A549 (cell line): ENCODE results near the gene ACO1. TPM values are rescaled to one million over a fixed set of nuclear protein-coding genes. Genes with fewer than 3 reads are reported as not detected.
A peak's percentile ranks its signal among the peaks of the same experiment; 100 is the strongest.

ENCODE experiments used
- ATAC-seq, 2 experiments: fragments of 200-7000 bp in 1 of 2; fragments of >200 bp in 1 of 2; cut with Nextera tagmentation in 1 of 2; cut with Tn5 transposase in 1 of 2; 3 replicates each; pipeline versions ENCODE4 v1.8.0 to v1.9.1; 2018 to 2020; ENCODE audit warnings: mild to moderate bottlenecking in 1 of 2, moderate library complexity in 1 of 2
- CTCF ChIA-PET: fragments of 300-600 bp; sonication (Branson Sonifier 250); formaldehyde crosslinking; extraction: SDS; loops from one replicate; lab custom pipeline; 2021; ENCODE audit warnings: antibody characterized with exemption, inconsistent platforms; lab: Yijun Ruan, JAX
- POLR2A ChIA-PET: fragments of 350-600 bp; formaldehyde crosslinking; extraction: SDS; loops from one replicate; lab custom pipeline; 2021; ENCODE audit warnings: antibody characterized with exemption, inconsistent platforms; lab: Yijun Ruan, JAX
- DNase-seq, 2 experiments: peaks; one replicate each; pipeline versions ENCODE4 v3.0.0 to v3.0.0-alpha.2; 2011 to 2016; ENCODE audit warnings: low read depth in 1 of 2, low spot score in 1 of 2
- FAIRE-seq: peaks from 2 replicates; lab custom pipeline; 2011; peaks lifted over from hg19 to GRCh38; lab: Jason Lieb, UNC
- H3K27ac ChIP-seq, 2 experiments: fragments of >200 bp; sonication (Bioruptor Twin); formaldehyde crosslinking; 3 replicates each; pipeline ENCODE4 v1.5.1; 2016 to 2017
- H3K4me1 ChIP-seq: fragments of >200 bp; sonication (Bioruptor Twin); formaldehyde crosslinking; 3 replicates; pipeline ENCODE4 v1.6.1; 2016
- H3K4me2 ChIP-seq: fragments of >200 bp; sonication (Bioruptor Twin); formaldehyde crosslinking; 3 replicates; pipeline ENCODE4 v1.6.1; 2016
- H3K4me3 ChIP-seq: fragments of >200 bp; sonication (Bioruptor Twin); formaldehyde crosslinking; 3 replicates; pipeline ENCODE4 v1.5.1; 2016
- H3K9me3 ChIP-seq: fragments of >200 bp; sonication (Bioruptor Twin); formaldehyde crosslinking; 3 replicates; pipeline ENCODE4 v1.6.1; 2016
- BCL3 ChIP-seq: fragments of >200 bp; sonication (Bioruptor Twin); formaldehyde crosslinking; IDR thresholded peaks from 3 replicates; pipeline ENCODE4 v1.6.1; 2016
- BHLHE40 ChIP-seq: IDR thresholded peaks from 2 replicates; pipeline ENCODE4 v1.6.1; 2012; ENCODE audit warnings: low read depth, low read length, inconsistent platforms
- CBX2 ChIP-seq: fragments of 200-600 bp; sonication (generic); IDR thresholded peaks from 2 replicates; pipeline ENCODE4 v1.6.1; 2016; ENCODE audit warnings: low read depth, mild to moderate bottlenecking, borderline replicate concordance
- CEBPB ChIP-seq, 2 experiments: fragments of >200 bp in 1 of 2; sonication (Bioruptor Twin) in 1 of 2; formaldehyde crosslinking in 1 of 2; IDR thresholded peaks; 2 replicates each; pipeline ENCODE4 v1.6.1; 2012 to 2016
- CHD2 ChIP-seq: fragments of 150-350 bp; IDR thresholded peaks from 2 replicates; pipeline ENCODE4 v1.6.1; 2014; ENCODE audit warnings: low read length; ENCODE audit not compliant: partially characterized antibody
- FOSB ChIP-seq: fragments of 250-450 bp; sonication (Bioruptor Pico); IDR thresholded peaks from 2 replicates; pipeline ENCODE4 v1.5.0; 2020; ENCODE audit warnings: mild to moderate bottlenecking, moderate library complexity
- HEYL ChIP-seq: fragments of 250-450 bp; sonication (Bioruptor Pico); IDR thresholded peaks from 2 replicates; pipeline ENCODE4 v1.8.0; 2021; ENCODE audit warnings: mild to moderate bottlenecking, moderate library complexity
- HOXA7 ChIP-seq: fragments of 250-450 bp; sonication (Bioruptor Pico); IDR thresholded peaks from 2 replicates; pipeline ENCODE4 v1.5.0; 2020; ENCODE audit warnings: mild to moderate bottlenecking, moderate library complexity
- HOXB13 ChIP-seq: fragments of 250-450 bp; sonication (Bioruptor Pico); IDR thresholded peaks from 2 replicates; pipeline ENCODE4 v1.5.0; 2020; ENCODE audit warnings: low read depth, mild to moderate bottlenecking, moderate library complexity
- KDM1A ChIP-seq: fragments of 200-600 bp; sonication (generic); IDR thresholded peaks from 2 replicates; pipeline ENCODE4 v1.6.1; 2016; ENCODE audit warnings: low read depth, mild to moderate bottlenecking
- KDM5A ChIP-seq: fragments of 200-600 bp; sonication (generic); IDR thresholded peaks from 2 replicates; pipeline ENCODE4 v1.6.1; 2016; ENCODE audit warnings: antibody characterized with exemption, mild to moderate bottlenecking
- MAX ChIP-seq: IDR thresholded peaks from 2 replicates; pipeline ENCODE4 v1.6.1; 2012
- NR3C1 ChIP-seq: fragments of >200 bp; sonication (Bioruptor Twin); formaldehyde crosslinking; IDR thresholded peaks from 3 replicates; pipeline ENCODE4 v1.6.1; 2017
- POLR2A ChIP-seq: IDR thresholded peaks from 2 replicates; pipeline ENCODE4 v1.6.1; 2012; ENCODE audit warnings: mild to moderate bottlenecking, low read length
- POLR2AphosphoS2 ChIP-seq: conservative IDR thresholded peaks from 2 replicates; pipeline ENCODE4 v1.6.1; 2012; ENCODE audit warnings: low read length, improper control_type of control experiment, inconsistent platforms
- RAD21 ChIP-seq, 2 experiments: fragments of >200 bp in 1 of 2; sonication (Bioruptor Twin) in 1 of 2; formaldehyde crosslinking in 1 of 2; IDR thresholded peaks in 1 of 2; conservative IDR thresholded peaks in 1 of 2; 2 replicates in 1 of 2; 3 replicates in 1 of 2; pipeline ENCODE4 v1.6.1; 2012 to 2018; ENCODE audit warnings: inconsistent platforms in 1 of 2
- RARB ChIP-seq: fragments of 250-450 bp; sonication (Bioruptor Pico); IDR thresholded peaks from 2 replicates; pipeline ENCODE4 v1.8.0; 2021; ENCODE audit warnings: mild to moderate bottlenecking, moderate library complexity
- RCOR1 ChIP-seq: fragments of 150-350 bp; IDR thresholded peaks from 2 replicates; pipeline ENCODE4 v1.6.1; 2014; ENCODE audit warnings: antibody characterized with exemption, low read length, low read depth
- SREBF2 ChIP-seq: fragments of 450-650 bp; IDR thresholded peaks from 2 replicates; pipeline ENCODE4 v1.6.1; 2014; ENCODE audit warnings: mild to moderate bottlenecking, moderate library complexity
- TFCP2L1 ChIP-seq: fragments of 250-450 bp; sonication (Bioruptor Pico); IDR thresholded peaks from 2 replicates; pipeline ENCODE4 v1.5.0; 2021; ENCODE audit warnings: mild to moderate bottlenecking
- ZC3H11A ChIP-seq: fragments of 450-650 bp; IDR thresholded peaks from 2 replicates; pipeline ENCODE4 v1.6.1; 2014; ENCODE audit warnings: antibody characterized with exemption, mild to moderate bottlenecking
- ZNF302 ChIP-seq: fragments of 250-450 bp; sonication (Bioruptor Pico); IDR thresholded peaks from 2 replicates; pipeline ENCODE4 v1.9.0; 2021; ENCODE audit warnings: inconsistent platforms, mild to moderate bottlenecking, moderate library complexity
- ZSCAN20 ChIP-seq: fragments of 250-450 bp; sonication (Bioruptor Pico); IDR thresholded peaks from 2 replicates; pipeline ENCODE4 v1.8.0; 2022; ENCODE audit warnings: mild to moderate bottlenecking, moderate library complexity
- WGBS: methylation state at CpG from one replicate; pipeline ENCODE4 v1.1.6; 2017; ENCODE audit errors: missing lambda C conversion rate; 5-methylcytosine and 5-hydroxymethylcytosine counted together
- polyA plus RNA-seq, 4 experiments: library from polyadenylated mRNA; depleted of rRNA in 3 of 4; stranded (reverse); fragments of >200 nt; fragmentation: RNase III in 1 of 4; extraction: RNeasy Plus Mini Kit Qiagen cat#74134 plus additional on column Dnase treatment in 1 of 4; gene quantifications; 2 replicates in 3 of 4; 3 replicates in 1 of 4; pipeline ENCODE4 v1.2.3, GENCODE V29; 2011 to 2017
- TF ChIP-seq, protein P1 (sequence below): fragments of >200 bp; sonication (Bioruptor Twin); formaldehyde crosslinking; IDR thresholded peaks from 3 replicates; pipeline ENCODE4 v1.5.1; 2016
- TF ChIP-seq, protein P2 (sequence below): fragments of >200 bp; sonication (Bioruptor Twin); formaldehyde crosslinking; IDR thresholded peaks from 2 replicates; pipeline ENCODE4 v1.6.1; 2016
- TF ChIP-seq, protein P3 (sequence below): IDR thresholded peaks from 2 replicates; pipeline ENCODE4 v1.6.1; 2012
- TF ChIP-seq, protein P4 (sequence below): fragments of 250-450 bp; sonication (Bioruptor Pico); IDR thresholded peaks from 2 replicates; pipeline ENCODE4 v1.5.0; 2021; ENCODE audit warnings: mild to moderate bottlenecking, moderate library complexity, borderline replicate concordance
- TF ChIP-seq, protein P5 (sequence below): fragments of 450-650 bp; IDR thresholded peaks from 2 replicates; pipeline ENCODE4 v1.6.1; 2014; ENCODE audit warnings: antibody characterized with exemption

Gene ACO1
- polyA plus RNA-seq, 2 of the 4 experiments (the other 2 are of a cell fraction), result 32.2 to 41.0 TPM

GRCh38 chr9:32385152-32385884 is 875 bp downstream of the ACO1 start (continued):
- TF ChIP-seq, protein P1, sequence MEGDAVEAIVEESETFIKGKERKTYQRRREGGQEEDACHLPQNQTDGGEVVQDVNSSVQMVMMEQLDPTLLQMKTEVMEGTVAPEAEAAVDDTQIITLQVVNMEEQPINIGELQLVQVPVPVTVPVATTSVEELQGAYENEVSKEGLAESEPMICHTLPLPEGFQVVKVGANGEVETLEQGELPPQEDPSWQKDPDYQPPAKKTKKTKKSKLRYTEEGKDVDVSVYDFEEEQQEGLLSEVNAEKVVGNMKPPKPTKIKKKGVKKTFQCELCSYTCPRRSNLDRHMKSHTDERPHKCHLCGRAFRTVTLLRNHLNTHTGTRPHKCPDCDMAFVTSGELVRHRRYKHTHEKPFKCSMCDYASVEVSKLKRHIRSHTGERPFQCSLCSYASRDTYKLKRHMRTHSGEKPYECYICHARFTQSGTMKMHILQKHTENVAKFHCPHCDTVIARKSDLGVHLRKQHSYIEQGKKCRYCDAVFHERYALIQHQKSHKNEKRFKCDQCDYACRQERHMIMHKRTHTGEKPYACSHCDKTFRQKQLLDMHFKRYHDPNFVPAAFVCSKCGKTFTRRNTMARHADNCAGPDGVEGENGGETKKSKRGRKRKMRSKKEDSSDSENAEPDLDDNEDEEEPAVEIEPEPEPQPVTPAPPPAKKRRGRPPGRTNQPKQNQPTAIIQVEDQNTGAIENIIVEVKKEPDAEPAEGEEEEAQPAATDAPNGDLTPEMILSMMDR, result no peak
- no peak for TF ChIP-seq SREBF2
- TF ChIP-seq, all 56 proteins: peak for 0

DNA sequence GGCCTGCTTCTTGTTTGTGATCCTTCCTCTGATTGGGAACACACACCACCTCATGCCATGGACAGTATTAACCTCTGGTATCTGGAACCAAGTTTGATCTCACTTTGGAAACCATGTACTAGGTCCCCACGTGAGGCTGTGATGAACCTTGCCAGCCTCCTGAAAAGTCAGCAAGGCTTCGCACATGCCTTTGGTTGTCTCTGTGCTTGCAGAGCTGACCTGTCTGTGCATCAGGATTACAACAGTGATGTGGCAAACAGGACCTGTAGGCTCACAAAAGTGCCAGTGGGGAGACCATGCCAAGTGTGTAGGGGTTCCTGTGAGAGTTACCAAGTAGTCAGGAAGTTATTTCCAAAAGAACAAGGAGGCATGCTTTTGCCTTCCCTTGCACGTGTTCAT is 1.4 kb downstream of the ACO1 start:
- CTCF ChIA-PET, result interaction anchor here (1.4 to 5.3 kb wide), 5 partner anchors 10 to 194 kb away, joined by 4 to 66 read pairs (median 22); partner anchors contain the start of gene NDUFB6
- ATAC-seq, result no peak
- Histone ChIP-seq H3K9me3 (no peaks in the 10 kb centered on the region), H3K4me1 (peaks cover 5% of the 10 kb centered on the region; the same call in 1 of the 3 replicates), H3K27ac (no peak overlapping the region), H3K4me2 (peak overlapping the region; percentile 95), H3K4me3 (no peak overlapping the region)
- WGBS, result 94% methylated on average over 3 of the region's 3 CpGs
- no peak for FAIRE-seq
- POLR2A ChIA-PET, result interaction anchor here (2.5 kb wide), 1 partner anchor 140 kb away, joined by 10 read pairs; the partner anchor contains the start of gene RIGI
- TF ChIP-seq ZC3H11A, result no peak
- no peak for TF ChIP-seq TFCP2L1 (CRISPR knock-in tag)
- TF ChIP-seq, protein P2, sequence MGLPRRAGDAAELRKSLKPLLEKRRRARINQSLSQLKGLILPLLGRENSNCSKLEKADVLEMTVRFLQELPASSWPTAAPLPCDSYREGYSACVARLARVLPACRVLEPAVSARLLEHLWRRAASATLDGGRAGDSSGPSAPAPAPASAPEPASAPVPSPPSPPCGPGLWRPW, result no peak
- TF ChIP-seq ZSCAN20 (CRISPR knock-in tag), result no peak
- no peak for TF ChIP-seq MAX
- TF ChIP-seq RARB (CRISPR knock-in tag), result no peak
- no peak for TF ChIP-seq HOXA7 (CRISPR knock-in tag)
- TF ChIP-seq, protein P3, sequence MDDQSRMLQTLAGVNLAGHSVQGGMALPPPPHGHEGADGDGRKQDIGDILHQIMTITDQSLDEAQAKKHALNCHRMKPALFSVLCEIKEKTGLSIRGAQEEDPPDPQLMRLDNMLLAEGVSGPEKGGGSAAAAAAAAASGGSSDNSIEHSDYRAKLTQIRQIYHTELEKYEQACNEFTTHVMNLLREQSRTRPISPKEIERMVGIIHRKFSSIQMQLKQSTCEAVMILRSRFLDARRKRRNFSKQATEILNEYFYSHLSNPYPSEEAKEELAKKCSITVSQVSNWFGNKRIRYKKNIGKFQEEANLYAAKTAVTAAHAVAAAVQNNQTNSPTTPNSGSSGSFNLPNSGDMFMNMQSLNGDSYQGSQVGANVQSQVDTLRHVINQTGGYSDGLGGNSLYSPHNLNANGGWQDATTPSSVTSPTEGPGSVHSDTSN, result no peak
- TF ChIP-seq POLR2AphosphoS2, result no peak
- no peak for TF ChIP-seq KDM1A
- no peak for TF ChIP-seq NR3C1
- no peak for TF ChIP-seq RAD21 (conservative IDR thresholded peaks at IDR 0.05 in 1 of 2, IDR thresholded peaks at IDR 0.05 in 1 of 2)
- TF ChIP-seq, protein P4, sequence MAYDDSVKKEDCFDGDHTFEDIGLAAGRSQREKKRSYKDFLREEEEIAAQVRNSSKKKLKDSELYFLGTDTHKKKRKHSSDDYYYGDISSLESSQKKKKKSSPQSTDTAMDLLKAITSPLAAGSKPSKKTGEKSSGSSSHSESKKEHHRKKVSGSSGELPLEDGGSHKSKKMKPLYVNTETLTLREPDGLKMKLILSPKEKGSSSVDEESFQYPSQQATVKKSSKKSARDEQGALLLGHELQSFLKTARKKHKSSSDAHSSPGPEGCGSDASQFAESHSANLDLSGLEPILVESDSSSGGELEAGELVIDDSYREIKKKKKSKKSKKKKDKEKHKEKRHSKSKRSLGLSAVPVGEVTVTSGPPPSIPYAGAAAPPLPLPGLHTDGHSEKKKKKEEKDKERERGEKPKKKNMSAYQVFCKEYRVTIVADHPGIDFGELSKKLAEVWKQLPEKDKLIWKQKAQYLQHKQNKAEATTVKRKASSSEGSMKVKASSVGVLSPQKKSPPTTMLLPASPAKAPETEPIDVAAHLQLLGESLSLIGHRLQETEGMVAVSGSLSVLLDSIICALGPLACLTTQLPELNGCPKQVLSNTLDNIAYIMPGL (CRISPR knock-in tag), result no peak
- no peak for TF ChIP-seq CHD2
- TF ChIP-seq BHLHE40, result no peak
- TF ChIP-seq ZNF302 (CRISPR knock-in tag), result no peak
- TF ChIP-seq, all 56 proteins: peak for 0
- DNase-seq, result no peak

GRCh38 chr9:32387256-32387655 is 2.8 kb downstream of the ACO1 start:
- H3K4me1 ChIP-seq, result peaks cover 5% of the 10 kb centered on the region; the same call in 1 of the 3 replicates
- no peak overlapping the region for H3K27ac ChIP-seq
- ATAC-seq, result no peak
- DNase-seq, result no peak
- POLR2A ChIA-PET, result no interaction called here
- H3K4me3 ChIP-seq, result no peak overlapping the region
- WGBS, result 96% methylated on average over 1 of the region's 1 CpG
- H3K9me3 ChIP-seq, result no peaks in the 10 kb centered on the region
- FAIRE-seq, result no peak
- H3K4me2 ChIP-seq, result no peak overlapping the region
- CTCF ChIA-PET, result interaction anchor here (0.7 to 5.3 kb wide), 6 partner anchors 8 to 193 kb away, joined by 3 to 42 read pairs (median 5); no protein-coding TSS in a partner anchor
- TF ChIP-seq BHLHE40, result no peak
- TF ChIP-seq RCOR1, result no peak
- TF ChIP-seq, protein P5, sequence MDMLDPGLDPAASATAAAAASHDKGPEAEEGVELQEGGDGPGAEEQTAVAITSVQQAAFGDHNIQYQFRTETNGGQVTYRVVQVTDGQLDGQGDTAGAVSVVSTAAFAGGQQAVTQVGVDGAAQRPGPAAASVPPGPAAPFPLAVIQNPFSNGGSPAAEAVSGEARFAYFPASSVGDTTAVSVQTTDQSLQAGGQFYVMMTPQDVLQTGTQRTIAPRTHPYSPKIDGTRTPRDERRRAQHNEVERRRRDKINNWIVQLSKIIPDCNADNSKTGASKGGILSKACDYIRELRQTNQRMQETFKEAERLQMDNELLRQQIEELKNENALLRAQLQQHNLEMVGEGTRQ, result no peak
- TF ChIP-seq ZC3H11A, result no peak
- TF ChIP-seq, protein P2, result no peak
- no peak for TF ChIP-seq CEBPB (IDR thresholded peaks at IDR 0.05)
- TF ChIP-seq FOSB (CRISPR knock-in tag), result no peak
- no peak for TF ChIP-seq BCL3
- TF ChIP-seq HEYL (CRISPR knock-in tag), result no peak
- TF ChIP-seq CBX2, result no peak
- TF ChIP-seq TFCP2L1 (CRISPR knock-in tag), result no peak
- no peak for TF ChIP-seq KDM5A
- TF ChIP-seq HOXB13, result no peak
- TF ChIP-seq POLR2A, result no peak
